OCI-LY3 (cell line): ENCODE results near the gene SREK1.

ENCODE experiments used
- H2AFZ ChIP-seq: fragments of 200-600, 300-600 bp; shearing (Covaris generic); 2 replicates; pipeline ENCODE4 v1.6.0; 2014; ENCODE audit warnings: antibody characterized with exemption, low read depth, low read length
- H3K27ac ChIP-seq: fragments of 200-600, 300-600 bp; sonication (generic); 2 replicates; pipeline ENCODE4 v1.5.1; 2014; ENCODE audit warnings: mild to moderate bottlenecking, low read length, moderate library complexity, mixed read lengths
- H3K27me3 ChIP-seq: fragments of 200-600, 300-600 bp; sonication (generic); 2 replicates; pipeline ENCODE4 v1.6.1; 2014; ENCODE audit warnings: low read depth, low read length, mixed read lengths
- H3K36me3 ChIP-seq: fragments of 200-600, 300-600 bp; sonication (generic); replicated peaks from 2 replicates; pipeline ENCODE3; 2014; ENCODE audit warnings: low read depth, low read length, mixed read lengths
- H3K4me1 ChIP-seq: fragments of 300-600, 200-600 bp; sonication (generic); 2 replicates; pipeline ENCODE4 v1.6.1; 2014; ENCODE audit warnings: low read length, mixed read lengths
- H3K4me2 ChIP-seq: fragments of 200-600, 300-600 bp; sonication (generic); 2 replicates; pipeline ENCODE4 v1.6.1; 2014; ENCODE audit warnings: low read length, mixed read lengths
- H3K4me3 ChIP-seq: fragments of 300-600, 200-600 bp; sonication (generic); 2 replicates; pipeline ENCODE4 v1.5.1; 2014; ENCODE audit warnings: antibody characterized with exemption, mild to moderate bottlenecking, low read length, moderate library complexity
- H3K79me2 ChIP-seq: fragments of 300-600, 200-600 bp; shearing (Covaris generic); 2 replicates; pipeline ENCODE4 v1.6.1; 2014; ENCODE audit warnings: mild to moderate bottlenecking, low read length, mixed read lengths
- H3K9ac ChIP-seq: fragments of 300-600, 200-600 bp; shearing (Covaris generic); 2 replicates; pipeline ENCODE4 v1.6.0; 2014; ENCODE audit warnings: mild to moderate bottlenecking, low read length, moderate library complexity
- H3K9me3 ChIP-seq: fragments of 200-600, 300-600 bp; shearing (Covaris generic); 2 replicates; pipeline ENCODE4 v1.6.1; 2014; ENCODE audit warnings: low read length, mixed read lengths; ENCODE audit not compliant: insufficient read depth
- H4K20me1 ChIP-seq: fragments of 200-600, 300-600 bp; sonication (generic); 2 replicates; pipeline ENCODE4 v1.6.1; 2016; ENCODE audit warnings: low read length, mixed read lengths; ENCODE audit not compliant: insufficient read depth
- CTCF ChIP-seq: fragments of 200-600, 300-600 bp; sonication (generic); IDR thresholded peaks from 2 replicates; pipeline ENCODE4 v1.5.1; 2014; ENCODE audit warnings: antibody characterized with exemption, low read length, low read depth
- EZH2phosphoT487 ChIP-seq: fragments of 200-600 bp; shearing (Covaris generic); IDR thresholded peaks from 2 replicates; pipeline ENCODE4 v1.6.1; 2018; ENCODE audit warnings: antibody characterized with exemption, mixed run types, low read depth

Gene SREK1

GRCh38 chr5:66179297-66180051, 35.4 kb downstream of the SREK1 start:
- H3K9ac ChIP-seq: no peak overlapping the region
- H2AFZ ChIP-seq: no peak overlapping the region
- H3K27me3 ChIP-seq: no peaks in the 10 kb centered on the region
- H3K27ac ChIP-seq: no peak overlapping the region
- H3K79me2 ChIP-seq: no peaks in the 10 kb centered on the region
- no peaks in the 10 kb centered on the region for H3K9me3 ChIP-seq
- H3K4me2 ChIP-seq: no peak overlapping the region
- no peaks in the 10 kb centered on the region for H4K20me1 ChIP-seq
- TF ChIP-seq EZH2phosphoT487 (no peak), CTCF (no peak)
- H3K4me3 ChIP-seq: no peak overlapping the region
- no peaks in the 10 kb centered on the region for H3K4me1 ChIP-seq
- peaks cover 37% of the 10 kb centered on the region for H3K36me3 ChIP-seq

GRCh38 chr5:66180282-66181155, 36.4 kb downstream of the SREK1 start:
- TF ChIP-seq EZH2phosphoT487 (no peak), CTCF (no peak)
- no peak overlapping the region for H3K27ac ChIP-seq
- no peaks in the 10 kb centered on the region for H4K20me1 ChIP-seq
- no peak overlapping the region for H3K9ac ChIP-seq
- H2AFZ ChIP-seq: no peak overlapping the region
- H3K36me3 ChIP-seq: peaks cover 37% of the 10 kb centered on the region
- no peaks in the 10 kb centered on the region for H3K9me3 ChIP-seq
- H3K4me1 ChIP-seq: no peaks in the 10 kb centered on the region
- no peaks in the 10 kb centered on the region for H3K79me2 ChIP-seq
- H3K27me3 ChIP-seq: no peaks in the 10 kb centered on the region
- no peak overlapping the region for H3K4me2 ChIP-seq
- no peak overlapping the region for H3K4me3 ChIP-seq

- no peaks in the 10 kb centered on the region for H3K27me3 ChIP-seq
- no peaks in the 10 kb centered on the region for H3K79me2 ChIP-seq
- H3K36me3 ChIP-seq: peaks cover 4% of the 10 kb centered on the region
- no peak overlapping the region for H3K4me2 ChIP-seq
- no peak overlapping the region for H3K27ac ChIP-seq
- H3K9me3 ChIP-seq: no peaks in the 10 kb centered on the region
- TF ChIP-seq CTCF (no peak), EZH2phosphoT487 (no peak)
- no peak overlapping the region for H3K9ac ChIP-seq
- no peak overlapping the region for H2AFZ ChIP-seq
- no peaks in the 10 kb centered on the region for H4K20me1 ChIP-seq
- no peak overlapping the region for H3K4me3 ChIP-seq
- no peaks in the 10 kb centered on the region for H3K4me1 ChIP-seq
Observed at GRCh38 chr5:66186108-66186507, 42.0 kb downstream of the SREK1 start.

GRCh38 chr5:66193419-66193818, 49.3 kb downstream of the SREK1 start:
- H3K79me2 ChIP-seq: no peaks in the 10 kb centered on the region
- H4K20me1 ChIP-seq: no peaks in the 10 kb centered on the region
- no peak overlapping the region for H3K27ac ChIP-seq
- H3K9ac ChIP-seq: no peak overlapping the region
- no peak overlapping the region for H3K4me2 ChIP-seq
- H3K4me3 ChIP-seq: no peak overlapping the region
- H3K27me3 ChIP-seq: no peaks in the 10 kb centered on the region
- H3K4me1 ChIP-seq: no peaks in the 10 kb centered on the region
- H3K9me3 ChIP-seq: no peaks in the 10 kb centered on the region
- no peak for TF ChIP-seq EZH2phosphoT487
- TF ChIP-seq CTCF: no peak
- no peaks in the 10 kb centered on the region for H3K36me3 ChIP-seq
- no peak overlapping the region for H2AFZ ChIP-seq
